ENCODE data around the gene SKAP2.

SKAP2 gene

GRCh38 chr7:26668821-26669220, 195.6 kb downstream of the SKAP2 start:
- POLR2A ChIA-PET: no interaction called here
- DNase-seq (ENCODE audit: low read depth, low spot score): no peak
- CTCF ChIA-PET: interaction anchor here (1.2 to 13.3 kb wide), 7 partner anchors 8 to 773 kb away, joined by 3 to 179 read pairs (median 8); no protein-coding TSS in a partner anchor
- no peak for TF ChIP-seq CTCF (IDR thresholded peaks at IDR 0.05; ENCODE audit: insufficient read depth, low read length, missing control alignments)
- H3K4me3 ChIP-seq (ENCODE audit: low read depth, low read length): no peak overlapping the region

GRCh38 chr7:26667514-26668133, 196.8 kb downstream of the SKAP2 start:
- no peak overlapping the region for H3K4me3 ChIP-seq (ENCODE audit: low read depth, low read length)
- peak; percentile 59 for DNase-seq (ENCODE audit: low read depth, low spot score)
- POLR2A ChIA-PET: no interaction called here
- CTCF ChIA-PET: interaction anchor here (0.6 to 13.3 kb wide), 22 partner anchors 9 to 775 kb away, joined by 3 to 179 read pairs (median 5); partner anchors contain the start of gene HOXA4
- peak; percentile 78 for TF ChIP-seq CTCF (IDR thresholded peaks at IDR 0.05; ENCODE audit: insufficient read depth, low read length, missing control alignments)

- ChIA-PET CTCF (interaction anchor here (0.8 to 13.3 kb wide), 8 partner anchors 11 to 772 kb away, joined by 3 to 179 read pairs (median 4); no protein-coding TSS in a partner anchor), POLR2A (no interaction called here)
Measured at GRCh38 chr7:26664735-26665416, 199.5 kb downstream of the SKAP2 start.

GRCh38 chr7:26664274-26664673, 200.1 kb downstream of the SKAP2 start:
- H3K4me3 ChIP-seq (ENCODE audit: low read depth, low read length): no peak overlapping the region
- TF ChIP-seq CTCF (IDR thresholded peaks at IDR 0.05; ENCODE audit: insufficient read depth, low read length, missing control alignments): no peak
- DNase-seq (ENCODE audit: low read depth, low spot score): no peak
- CTCF ChIA-PET: interaction anchor here (0.8 to 13.3 kb wide), 7 partner anchors 11 to 771 kb away, joined by 3 to 179 read pairs (median 3); no protein-coding TSS in a partner anchor
- POLR2A ChIA-PET: no interaction called here

More at GRCh38 chr7:26664735-26665416, 199.5 kb downstream of the SKAP2 start:
- no peak overlapping the region for H3K4me3 ChIP-seq (ENCODE audit: low read depth, low read length)
- no peak for TF ChIP-seq CTCF (IDR thresholded peaks at IDR 0.05; ENCODE audit: insufficient read depth, low read length, missing control alignments)
- no peak for DNase-seq (ENCODE audit: low read depth, low spot score)

GRCh38 chr7:26663874-26664273, 200.5 kb downstream of the SKAP2 start:
- DNase-seq (ENCODE audit: low read depth, low spot score): no peak
- CTCF ChIA-PET: interaction anchor here (1.5 to 13.3 kb wide), 4 partner anchors 12 to 769 kb away, joined by 3 to 179 read pairs (median 18); no protein-coding TSS in a partner anchor
- POLR2A ChIA-PET: no interaction called here
- TF ChIP-seq CTCF (IDR thresholded peaks at IDR 0.05; ENCODE audit: insufficient read depth, low read length, missing control alignments): no peak
- H3K4me3 ChIP-seq (ENCODE audit: low read depth, low read length): no peak overlapping the region

GRCh38 chr7:26662646-26663045, 201.7 kb downstream of the SKAP2 start:
- no peak overlapping the region for H3K4me3 ChIP-seq (ENCODE audit: low read depth, low read length)
- CTCF ChIA-PET: interaction anchor here (1.2 to 13.3 kb wide), 3 partner anchors 292 to 770 kb away, joined by 4 to 179 read pairs (median 5); no protein-coding TSS in a partner anchor
- no peak for TF ChIP-seq CTCF (IDR thresholded peaks at IDR 0.05; ENCODE audit: insufficient read depth, low read length, missing control alignments)
- POLR2A ChIA-PET: no interaction called here
- no peak for DNase-seq (ENCODE audit: low read depth, low spot score)
